ENCODE results near the gene SLC13A3. TPM values are rescaled to one million over a fixed set of nuclear protein-coding genes. Genes with fewer than 3 reads are reported as not detected.

SLC13A3 gene
- total RNA-seq, 3 donors from 2014 or later = 0.27 to 0.54 TPM; not detected in 1

- peak; percentile 85 for ATAC-seq
- H3K4me3 ChIP-seq = no peak overlapping the region
- DNase-seq = peak in 2 of 3 donors; percentile 58 to 64
- H3K4me1 ChIP-seq (ENCODE audit: low read depth) = no peaks in the 10 kb centered on the region
- no peaks in the 10 kb centered on the region for H3K9me3 ChIP-seq
- no peaks in the 10 kb centered on the region for H3K36me3 ChIP-seq (ENCODE audit: low read depth)
- TF ChIP-seq CTCF (IDR thresholded peaks at IDR 0.05) = peak; percentile 36
- intact Hi-C loops (cut with DNase I, micrococcal nuclease) = loop anchor here in 1 of 2 donors (10.0 kb wide), 1 partner anchor 164 kb away; the partner anchor contains the start of gene TP53RK
These were observed 130.2 kb downstream of the SLC13A3 start for GRCh38 chr20:46520976-46521579.

- no peaks in the 10 kb centered on the region for H3K9me3 ChIP-seq
- no peaks in the 10 kb centered on the region for H3K36me3 ChIP-seq (ENCODE audit: low read depth)
- H3K4me3 ChIP-seq = no peak overlapping the region
- no peak for ATAC-seq
- no peak for TF ChIP-seq CTCF (IDR thresholded peaks at IDR 0.05)
- no peak for DNase-seq
- no peaks in the 10 kb centered on the region for H3K4me1 ChIP-seq (ENCODE audit: low read depth)
- intact Hi-C loops (cut with DNase I, micrococcal nuclease) = loop anchor here in 1 of 2 donors (10.0 kb wide), 1 partner anchor 164 kb away; the partner anchor contains the start of gene TP53RK
These were observed 130.7 kb downstream of the SLC13A3 start for GRCh38 chr20:46520540-46520939.

GRCh38 chr20:46519471-46520068 lies 131.7 kb downstream of the SLC13A3 start:
- no peak for DNase-seq
- intact Hi-C loops (cut with DNase I, micrococcal nuclease) = loop anchor here in 1 of 2 donors (10.0 kb wide), 1 partner anchor 165 kb away; the partner anchor contains the start of gene TP53RK

DNA sequence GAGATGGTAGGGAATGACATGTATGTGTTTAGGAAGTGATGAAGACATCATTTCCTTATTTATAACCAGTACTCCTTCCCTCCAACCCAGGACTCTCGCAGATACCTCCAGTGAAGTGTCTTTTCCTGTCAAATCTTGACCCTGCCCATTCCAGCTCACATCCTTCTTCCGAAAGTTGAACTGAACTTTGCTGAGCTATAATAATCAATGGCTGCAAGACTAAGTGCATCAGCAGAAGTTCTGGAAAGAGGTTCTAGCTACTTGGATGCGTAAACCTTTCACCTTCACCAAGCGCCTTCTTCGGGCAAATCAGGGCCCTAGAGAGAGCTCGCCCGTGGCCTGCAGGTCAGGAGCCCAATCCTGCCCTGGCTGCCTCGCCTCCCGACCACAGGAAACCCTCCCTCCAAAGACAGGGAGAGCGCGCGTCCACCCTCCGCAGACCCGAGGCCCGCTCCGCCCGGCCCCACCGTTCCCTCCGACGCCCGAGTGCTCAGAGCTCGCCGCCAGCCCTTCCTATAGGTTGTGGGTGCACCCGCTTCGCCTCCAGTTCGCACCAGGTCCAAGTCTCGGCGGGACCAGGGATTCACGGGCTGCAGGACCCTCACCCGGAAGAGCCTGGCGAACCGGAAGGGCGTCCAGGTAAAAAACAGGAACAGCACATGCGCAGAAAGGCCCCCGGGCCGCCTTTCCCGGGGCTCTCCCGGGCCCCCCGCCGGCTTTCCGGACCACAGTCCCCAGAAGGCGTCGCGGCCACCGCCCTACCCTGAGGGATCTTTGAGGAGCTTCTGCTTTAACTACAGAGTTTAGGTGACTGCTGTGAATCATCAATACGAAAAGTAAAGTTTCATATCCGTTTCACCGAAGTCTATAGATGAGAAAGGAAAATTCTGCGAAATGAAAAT lies 138.1 kb downstream of the SLC13A3 start, which contains the start of gene ZNF334:
ZNF334 (minus strand) TSS at position 617 of the 902 bp plus-strand sequence. CDS start 1,457 bp downstream, outside the sequence.
- Histone ChIP-seq H3K9me3 (no peaks in the 10 kb centered on the region), H3K36me3 (ENCODE audit: low read depth) (no peaks in the 10 kb centered on the region), H3K4me3 (peak within 1 kb of the TSS; percentile 15), H3K4me1 (ENCODE audit: low read depth) (no peaks in the 10 kb centered on the region)
- intact Hi-C loops (cut with DNase I, micrococcal nuclease) = no loop called here
- peak; percentile 56 to 66 (median 65) for DNase-seq
- TF ChIP-seq CTCF (IDR thresholded peaks at IDR 0.05) = no peak
- ATAC-seq = peak; percentile 73

More at GRCh38 chr20:46519471-46520068, 131.7 kb downstream of the SLC13A3 start:
- Histone ChIP-seq H3K9me3 (no peaks in the 10 kb centered on the region), H3K36me3 (ENCODE audit: low read depth) (no peaks in the 10 kb centered on the region), H3K4me1 (ENCODE audit: low read depth) (no peaks in the 10 kb centered on the region), H3K4me3 (no peak overlapping the region)
- no peak for ATAC-seq
- no peak for TF ChIP-seq CTCF (IDR thresholded peaks at IDR 0.05)

GRCh38 chr20:46509523-46509922 lies 141.7 kb downstream of the SLC13A3 start:
- no peaks in the 10 kb centered on the region for H3K9me3 ChIP-seq
- TF ChIP-seq CTCF (IDR thresholded peaks at IDR 0.05) = no peak
- ATAC-seq = no peak
- intact Hi-C loops (cut with DNase I, micrococcal nuclease) = no loop called here
- no peak for DNase-seq
- no peak overlapping the region for H3K4me3 ChIP-seq
- no peaks in the 10 kb centered on the region for H3K4me1 ChIP-seq (ENCODE audit: low read depth)
- no peaks in the 10 kb centered on the region for H3K36me3 ChIP-seq (ENCODE audit: low read depth)

All from mucosa of descending colon (tissue), 3 donors.